HG02798 (cell line): ENCODE measurements around the gene PTGES3L.
"Not testable (repeated sequence)": the region's sequence is repeated elsewhere in the genome, so short reads cannot be mapped to it uniquely, and the experiment has no call there.

Experiments
- ATAC-seq: cut with Tn5 transposase; IDR thresholded peaks from one replicate; pipeline ENCODE4 v1.9.1; 2021; ENCODE audit warnings: mild to moderate bottlenecking; ENCODE audit not compliant: unreplicated experiment, poor library complexity

Gene PTGES3L

DNA sequence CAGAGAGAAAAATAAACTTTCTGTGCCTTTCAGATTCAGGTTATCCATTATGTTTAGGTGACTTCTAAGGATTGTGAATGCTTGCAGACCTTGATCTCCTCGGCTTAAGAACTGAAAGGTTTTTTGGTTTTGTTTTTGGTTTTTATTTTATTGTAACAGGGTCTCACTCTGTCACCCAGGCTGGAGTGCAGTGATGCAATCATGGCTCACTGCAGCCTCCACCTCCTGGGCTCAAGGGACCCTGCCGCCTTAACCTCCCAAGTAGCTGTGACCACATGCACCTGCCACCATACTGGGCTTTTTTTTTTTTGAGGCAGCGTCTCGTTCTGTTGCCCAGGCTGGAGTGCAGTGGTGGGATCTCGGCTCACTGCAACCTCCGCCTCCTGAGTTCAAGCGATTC lies 56.4 kb downstream of the PTGES3L start:
- ATAC-seq: not testable (repeated sequence)

DNA sequence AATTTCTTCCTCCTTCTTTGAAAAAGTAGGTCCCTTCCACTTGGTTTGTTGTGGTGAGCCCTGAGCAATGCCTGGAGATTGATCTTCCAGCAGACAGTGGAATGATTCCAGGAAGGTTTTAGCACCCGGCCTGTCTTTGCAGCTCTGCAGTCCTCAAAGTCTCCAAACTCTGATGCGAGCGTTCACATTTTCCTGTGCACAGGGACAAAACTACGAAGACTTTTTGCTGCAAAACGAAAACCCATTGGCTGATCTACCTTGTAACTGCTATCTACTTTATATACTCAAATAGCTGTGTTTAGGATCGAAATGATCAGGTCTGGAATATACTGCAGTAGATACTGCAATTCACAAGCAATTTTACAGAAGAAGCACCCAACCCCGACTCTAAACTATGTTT lies 57.6 kb downstream of the PTGES3L start:
- ATAC-seq: no peak

DNA sequence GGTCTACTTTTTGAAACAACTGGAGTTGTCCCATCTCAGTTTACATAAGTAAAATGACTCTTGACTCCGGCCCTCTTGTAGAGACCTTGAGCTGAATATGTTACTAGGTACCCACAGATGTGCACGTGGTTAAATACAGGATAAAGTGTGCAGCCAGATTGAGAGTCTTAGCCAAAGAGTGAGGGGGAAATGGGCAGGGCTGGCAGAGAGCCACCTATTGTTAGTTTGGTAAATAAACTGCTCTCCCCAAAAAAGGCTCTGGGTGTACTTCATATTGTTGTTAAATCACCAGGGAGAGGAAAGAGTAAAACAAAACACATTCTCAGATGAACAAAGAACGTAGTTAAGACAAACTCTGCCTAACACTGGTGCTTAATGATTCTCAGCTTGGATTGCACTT lies 59.0 kb downstream of the PTGES3L start:
- no peak for ATAC-seq

DNA sequence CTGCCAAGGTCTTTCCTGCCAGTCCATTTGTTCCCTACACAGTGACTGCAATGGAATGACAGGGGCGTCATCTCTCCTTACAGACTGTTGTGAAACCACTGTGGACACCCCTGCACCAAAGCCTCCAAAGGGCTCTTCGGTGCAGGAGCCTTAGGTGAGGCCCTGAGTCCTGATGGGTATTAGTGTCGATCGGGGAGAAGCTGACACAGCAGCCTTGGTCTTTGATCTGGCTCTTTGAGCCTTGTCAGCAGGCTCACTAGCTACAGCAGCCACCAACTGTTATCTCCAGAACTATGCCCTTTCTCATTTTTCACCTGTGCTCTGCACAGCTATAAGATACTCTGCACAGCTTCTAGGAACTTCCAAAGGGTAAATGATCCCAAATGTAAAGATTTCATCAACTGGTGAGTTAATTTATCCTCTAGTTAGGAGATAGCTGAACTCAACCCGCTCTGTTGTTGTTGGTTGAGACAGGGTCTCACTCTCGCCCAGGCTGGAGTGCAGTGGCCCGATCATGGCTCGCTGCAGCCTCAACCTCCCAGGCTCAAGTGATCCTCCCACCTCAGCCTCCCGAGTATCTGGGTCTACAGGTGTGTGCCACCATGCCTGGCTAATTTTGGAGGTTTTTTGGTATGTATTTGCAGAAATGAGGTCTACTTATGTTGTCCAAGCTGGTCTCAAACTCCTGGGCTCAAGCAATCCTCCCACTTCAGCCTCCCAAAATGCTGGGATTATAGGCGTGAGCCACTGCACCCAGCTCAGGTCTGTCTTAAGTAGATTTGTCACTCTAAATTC lies 59.6 kb downstream of the PTGES3L start:
- ATAC-seq: no peak

DNA sequence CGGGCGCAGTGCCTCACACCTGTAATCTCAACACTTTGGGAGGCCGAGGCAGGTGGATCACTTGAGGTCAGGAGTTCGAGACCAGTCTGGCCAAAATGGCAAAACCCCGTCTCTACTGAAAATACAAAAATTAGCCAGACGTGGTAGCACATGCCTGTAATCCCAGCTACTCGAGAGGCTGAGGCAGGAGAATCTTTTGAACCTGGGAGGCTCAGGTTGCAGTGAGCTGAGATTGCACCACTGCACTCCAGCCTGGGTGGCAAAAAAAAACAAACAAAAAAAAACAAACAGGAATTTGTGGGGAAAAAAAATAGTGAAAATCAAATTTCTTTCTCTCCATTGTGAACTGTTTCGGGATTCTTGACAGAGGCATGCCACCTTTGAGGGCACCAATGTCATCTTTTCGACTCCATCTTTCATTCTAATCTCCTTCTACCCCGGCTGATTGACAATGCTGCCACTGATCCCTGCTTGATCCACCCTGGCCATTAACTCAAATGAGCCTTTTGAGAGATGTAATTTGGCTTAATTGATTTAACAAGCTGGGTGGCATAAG lies 60.3 kb downstream of the PTGES3L start:
- not testable (repeated sequence) for ATAC-seq

DNA sequence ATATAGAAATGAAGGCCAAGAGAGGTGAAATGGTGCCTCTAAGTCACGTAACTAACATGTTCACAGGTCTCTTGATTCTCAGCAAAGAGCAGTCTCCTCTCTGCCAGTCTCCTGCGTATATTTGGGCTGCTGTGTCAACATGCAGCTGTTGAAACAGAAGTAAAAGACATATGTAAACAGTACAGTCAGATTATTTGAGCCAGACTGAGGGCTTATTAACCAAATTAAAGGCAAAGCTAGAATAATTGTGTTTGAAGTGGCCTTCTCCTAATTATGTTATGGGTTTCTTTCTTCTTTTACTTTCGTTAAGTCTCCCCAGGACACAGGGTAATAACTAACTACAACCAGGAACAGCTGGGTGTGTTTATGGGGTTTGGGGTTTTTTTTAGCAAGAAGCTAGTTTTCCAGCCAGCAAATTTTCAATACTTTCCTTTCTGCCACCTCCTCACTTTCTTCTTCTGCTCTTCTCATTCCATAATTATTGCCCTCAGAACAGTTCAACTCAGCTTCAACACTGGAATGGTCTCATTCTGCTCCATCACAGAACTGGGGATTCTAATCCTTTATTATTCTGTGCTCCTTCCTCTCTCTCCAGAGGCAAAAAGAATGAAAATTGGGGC lies 60.9 kb downstream of the PTGES3L start:
- ATAC-seq: no peak
